M059J (cell line): ENCODE results near the gene NCAN. TPM values are rescaled to one million over a fixed set of nuclear protein-coding genes. Genes with fewer than 3 reads are reported as not detected.
A peak's percentile ranks its signal among the peaks of the same experiment; 100 is the strongest.
"Not testable (repeated sequence)": the region's sequence is repeated elsewhere in the genome, so short reads cannot be mapped to it uniquely, and the experiment has no call there.

Experiments used
- DNase-seq: peaks from one replicate; pipeline ENCODE4 v3.0.0-alpha.2; 2012; ENCODE audit warnings: low read depth
- total RNA-seq: library from RNA; depleted of rRNA; stranded (reverse); fragments of >200 nt; shearing (Covaris generic); gene quantifications from 2 replicates; pipeline ENCODE4 v1.2.3, GENCODE V29; 2014

NCAN gene
- total RNA-seq, 1 experiment from 2014 or later, result not detected

DNA sequence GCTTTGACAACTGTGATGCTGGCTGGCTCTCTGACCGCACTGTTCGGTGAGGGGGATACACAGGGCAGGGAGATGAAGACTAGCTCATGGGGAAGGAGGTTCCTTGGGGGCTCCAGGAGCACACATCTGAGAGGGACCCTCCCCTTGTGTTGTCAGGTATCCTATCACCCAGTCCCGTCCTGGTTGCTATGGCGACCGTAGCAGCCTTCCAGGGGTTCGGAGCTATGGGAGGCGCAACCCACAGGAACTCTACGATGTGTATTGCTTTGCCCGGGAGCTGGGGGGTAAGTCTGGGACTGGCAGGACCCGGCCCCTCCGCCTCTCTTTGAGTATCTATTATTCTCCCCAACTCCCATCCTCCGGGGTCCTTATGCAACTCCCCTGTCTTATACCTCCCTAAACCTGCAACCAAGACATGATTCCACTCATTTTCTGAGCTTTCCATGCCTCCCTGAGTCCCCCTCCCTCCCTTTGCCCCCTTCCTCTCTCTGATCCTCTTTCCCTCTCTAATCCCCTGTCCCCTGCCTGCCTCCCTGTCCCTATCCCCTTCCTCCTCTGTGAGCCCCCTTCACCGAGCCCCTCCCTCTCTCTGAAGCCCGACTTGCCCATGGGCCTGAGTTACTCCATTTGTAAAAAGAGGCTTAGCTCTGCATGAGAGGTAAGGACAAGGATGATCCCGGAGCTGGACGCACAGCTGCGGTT is 12.5 kb downstream of the NCAN start:
- DNase-seq, result no peak

DNA sequence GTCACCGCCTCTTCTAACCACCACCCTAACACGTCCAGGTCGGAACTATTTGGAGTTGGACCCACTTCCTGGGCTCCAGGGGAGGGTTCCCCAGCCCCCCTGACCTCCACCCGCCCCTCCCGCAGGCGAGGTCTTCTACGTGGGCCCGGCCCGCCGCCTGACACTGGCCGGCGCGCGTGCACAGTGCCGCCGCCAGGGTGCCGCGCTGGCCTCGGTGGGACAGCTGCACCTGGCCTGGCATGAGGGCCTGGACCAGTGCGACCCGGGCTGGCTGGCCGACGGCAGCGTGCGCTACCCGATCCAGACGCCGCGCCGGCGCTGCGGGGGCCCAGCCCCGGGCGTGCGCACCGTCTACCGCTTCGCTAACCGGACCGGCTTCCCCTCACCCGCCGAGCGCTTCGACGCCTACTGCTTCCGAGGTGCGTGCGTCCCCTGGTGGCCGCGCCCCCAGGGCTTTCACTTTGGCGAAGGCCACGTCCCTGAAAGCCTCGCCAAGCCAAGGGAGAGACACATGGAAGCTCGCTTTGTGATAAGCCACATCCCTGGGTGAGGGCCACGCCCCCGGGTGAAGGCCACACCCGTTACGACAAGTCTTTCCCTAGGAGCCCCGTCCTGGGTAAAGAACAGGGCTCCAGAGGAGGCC is 13.2 kb downstream of the NCAN start:
- DNase-seq, result no peak

DNA sequence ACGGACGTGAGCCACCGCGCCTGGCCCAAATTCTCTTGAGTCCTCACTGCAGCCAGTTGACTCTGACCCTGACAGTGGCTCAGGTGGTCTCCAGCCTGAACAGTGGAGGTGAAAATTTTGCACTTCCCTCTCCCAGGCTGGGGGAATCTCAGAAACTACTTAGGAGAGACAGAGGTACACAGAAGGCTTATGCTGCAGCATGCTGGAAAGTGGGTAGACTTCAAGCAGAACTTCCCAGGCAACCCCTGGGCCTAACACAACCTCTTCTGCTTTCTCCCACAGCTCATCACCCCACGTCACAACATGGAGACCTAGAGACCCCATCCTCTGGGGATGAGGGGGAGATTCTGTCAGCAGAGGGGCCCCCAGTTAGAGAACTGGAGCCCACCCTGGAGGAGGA is 14.4 kb downstream of the NCAN start:
- DNase-seq, result no peak

DNA sequence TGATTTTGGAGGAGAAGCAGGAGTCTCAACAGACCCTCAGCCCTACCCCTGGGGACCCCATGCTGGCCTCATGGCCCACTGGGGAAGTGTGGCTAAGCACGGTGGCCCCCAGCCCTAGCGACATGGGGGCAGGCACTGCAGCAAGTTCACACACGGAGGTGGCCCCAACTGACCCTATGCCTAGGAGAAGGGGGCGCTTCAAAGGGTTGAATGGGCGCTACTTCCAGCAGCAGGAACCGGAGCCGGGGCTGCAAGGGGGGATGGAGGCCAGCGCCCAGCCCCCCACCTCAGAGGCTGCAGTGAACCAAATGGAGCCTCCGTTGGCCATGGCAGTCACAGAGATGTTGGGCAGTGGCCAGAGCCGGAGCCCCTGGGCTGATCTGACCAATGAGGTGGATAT is 14.9 kb downstream of the NCAN start:
- DNase-seq, result no peak

DNA sequence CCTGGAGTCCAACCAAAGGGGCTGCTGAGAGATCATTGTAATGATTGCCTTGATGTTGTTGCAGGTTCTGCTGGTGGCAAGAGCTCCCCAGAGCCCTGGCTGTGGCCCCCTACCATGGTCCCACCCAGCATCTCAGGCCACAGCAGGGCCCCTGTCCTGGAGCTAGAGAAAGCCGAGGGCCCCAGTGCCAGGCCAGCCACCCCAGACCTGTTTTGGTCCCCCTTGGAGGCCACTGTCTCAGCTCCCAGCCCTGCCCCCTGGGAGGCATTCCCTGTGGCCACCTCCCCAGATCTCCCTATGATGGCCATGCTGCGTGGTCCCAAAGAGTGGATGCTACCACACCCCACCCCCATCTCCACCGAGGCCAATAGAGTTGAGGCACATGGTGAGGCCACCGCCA is 15.5 kb downstream of the NCAN start:
- DNase-seq, result no peak

DNA sequence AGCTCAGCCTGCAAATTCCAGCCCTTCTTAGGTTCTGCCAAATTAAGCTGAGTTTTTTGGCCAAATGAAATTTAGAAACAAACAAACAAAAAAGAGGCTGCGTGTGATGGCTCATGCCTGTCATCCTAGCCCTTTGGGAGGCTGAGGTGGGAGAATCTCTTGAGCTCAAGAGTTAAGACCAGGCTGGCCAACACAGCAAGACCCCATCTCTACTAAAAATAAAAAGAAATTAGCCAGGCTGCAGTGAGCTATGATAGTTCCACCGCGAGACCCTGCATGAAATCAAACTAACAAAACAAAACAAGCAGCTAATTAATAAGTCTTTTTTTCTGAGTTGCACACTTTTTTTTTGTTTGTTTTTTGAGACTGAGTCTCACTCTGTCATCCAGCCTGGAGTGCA is 17.9 kb downstream of the NCAN start:
- no peak for DNase-seq

DNA sequence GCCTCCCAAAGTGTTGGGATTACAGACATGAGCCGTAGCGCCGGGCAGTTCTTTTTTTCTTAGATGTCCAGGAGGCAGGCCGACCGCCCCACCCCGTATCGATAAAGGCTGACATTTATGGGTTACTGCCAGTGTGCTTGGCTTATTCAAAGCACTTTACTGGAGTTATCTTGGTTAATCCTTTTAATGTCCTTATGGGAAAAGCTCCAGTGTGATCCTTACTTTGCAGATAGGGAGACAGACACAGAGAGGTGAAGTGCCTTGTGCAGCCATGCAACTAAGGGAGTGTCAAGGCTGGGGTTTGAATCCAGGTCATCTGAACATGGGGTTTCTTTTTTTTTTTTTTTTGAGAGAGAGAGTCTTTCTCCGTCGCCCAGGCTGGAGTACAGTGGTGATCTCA is 19.2 kb downstream of the NCAN start:
- DNase-seq, result no peak

DNA sequence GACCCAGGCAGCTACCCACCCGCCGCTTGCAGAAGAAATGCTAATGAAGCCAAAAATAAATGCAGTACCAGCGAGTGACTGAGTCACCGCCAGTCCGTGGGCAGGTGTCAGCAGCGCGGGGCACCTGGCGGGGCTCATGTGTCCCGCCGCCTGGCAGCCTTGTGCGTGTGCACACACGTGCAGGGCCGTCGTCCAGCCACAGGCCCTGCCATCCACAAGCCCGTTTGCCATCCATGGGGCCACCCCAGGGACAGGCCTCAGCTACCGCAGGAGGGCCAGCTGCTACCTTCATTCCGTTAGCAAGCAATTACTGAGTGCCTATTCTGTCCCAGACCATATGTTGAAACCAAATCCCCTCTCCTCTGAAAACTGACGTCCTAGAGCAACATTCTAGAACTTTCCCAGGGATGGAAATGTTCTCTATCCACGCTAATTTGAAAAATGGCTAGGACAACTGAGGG is 20.5 kb downstream of the NCAN start:
- DNase-seq, result no peak

DNA sequence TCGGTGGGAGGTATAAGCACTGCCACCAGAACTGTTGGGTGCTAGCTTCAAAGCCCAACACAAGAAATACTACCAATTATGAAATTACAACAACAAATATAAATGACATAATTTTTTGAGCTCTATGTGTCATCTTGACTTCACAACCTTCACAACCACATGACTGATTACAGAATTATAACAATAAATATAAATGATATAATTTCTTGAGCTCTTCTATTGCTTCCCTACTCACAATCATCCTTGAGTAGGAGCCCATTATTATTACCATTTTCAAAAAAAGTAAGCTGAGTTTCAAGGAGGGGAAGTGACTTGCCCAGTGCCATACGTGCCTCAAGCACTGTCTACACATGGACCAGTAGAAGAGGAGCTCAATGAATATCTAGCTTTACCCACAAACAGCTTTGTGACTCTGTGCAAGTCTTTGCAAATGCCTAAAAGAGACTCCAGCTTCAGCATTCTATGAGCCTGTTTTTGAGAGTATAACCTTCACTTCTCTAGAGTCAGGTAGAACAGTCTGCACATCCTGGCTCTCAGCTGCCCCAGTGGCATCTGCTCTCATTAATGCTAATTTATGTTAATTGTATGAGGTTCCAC is 22.6 kb downstream of the NCAN start:
- DNase-seq, result no peak

DNA sequence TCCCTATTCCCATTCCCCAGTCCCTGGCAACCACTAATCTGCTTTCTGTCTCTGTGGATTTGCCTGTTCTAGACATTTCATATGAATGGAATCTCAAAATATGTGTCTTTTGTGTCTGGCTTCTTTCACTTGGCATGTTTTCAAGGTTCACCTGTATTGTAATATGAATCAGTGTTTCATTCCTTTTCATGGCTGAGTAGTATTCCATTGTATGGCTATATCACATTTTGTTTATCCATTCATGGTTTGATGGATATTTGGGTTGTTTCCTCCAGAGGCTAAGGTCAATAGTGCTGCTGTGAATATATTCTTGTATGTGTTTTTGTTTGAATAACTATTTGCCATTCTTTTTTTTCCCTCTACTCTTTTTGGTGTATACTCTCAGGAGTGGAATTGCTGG is 24.4 kb downstream of the NCAN start:
- DNase-seq, result no peak

DNA sequence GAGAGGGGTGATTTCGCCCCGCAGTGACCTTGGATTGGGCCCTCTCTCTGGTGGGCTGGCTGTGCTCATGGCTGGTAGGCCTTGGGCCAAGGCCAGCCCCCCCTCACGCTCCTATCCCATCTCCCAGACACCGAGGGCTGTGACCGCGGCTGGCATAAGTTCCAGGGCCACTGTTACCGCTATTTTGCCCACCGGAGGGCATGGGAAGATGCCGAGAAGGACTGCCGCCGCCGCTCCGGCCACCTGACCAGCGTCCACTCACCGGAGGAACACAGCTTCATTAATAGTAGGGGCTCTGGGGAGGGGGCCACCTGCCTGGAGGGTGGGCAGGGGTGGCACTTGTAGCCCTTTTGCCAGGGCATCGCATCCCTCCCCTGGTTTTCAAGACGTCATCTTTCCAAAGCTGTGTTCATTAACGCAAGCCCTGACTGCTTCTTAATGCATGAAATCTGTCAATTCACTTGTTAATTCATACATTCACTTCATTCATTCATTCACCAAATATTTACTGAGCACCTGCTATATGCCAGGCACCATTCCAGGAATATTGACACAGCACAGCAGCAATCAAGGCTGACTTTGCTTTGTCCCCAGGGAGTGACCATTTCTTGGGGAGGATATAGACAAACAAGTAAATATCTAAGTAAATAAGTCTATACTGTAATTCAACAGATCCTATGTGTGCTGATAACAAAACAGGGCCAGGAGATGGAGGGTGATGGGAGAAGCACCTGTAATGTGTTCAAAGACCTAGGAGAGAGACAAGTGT is 26.6 kb downstream of the NCAN start:
- DNase-seq, result no peak

DNA sequence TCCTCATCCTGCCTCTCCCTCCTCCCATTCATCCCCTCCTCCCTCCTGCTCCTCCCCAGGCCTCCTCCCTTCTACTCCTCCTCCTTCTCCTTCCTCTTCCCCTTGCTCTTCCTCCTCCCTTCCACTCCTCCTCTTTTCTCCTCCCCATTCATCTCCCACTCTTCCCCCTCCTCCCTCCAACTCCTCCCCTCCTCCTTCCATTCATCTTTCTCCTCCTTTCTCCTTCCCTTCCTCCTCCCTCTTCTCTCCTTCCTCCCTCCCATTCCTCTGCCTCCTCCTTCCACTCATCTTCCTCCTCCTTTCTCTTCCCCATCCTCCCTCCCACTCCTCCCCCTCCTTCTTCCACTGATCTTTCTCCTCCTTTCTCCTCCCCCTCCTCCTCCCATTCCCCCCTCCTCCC is 27.9 kb downstream of the NCAN start:
- no peak for DNase-seq

DNA sequence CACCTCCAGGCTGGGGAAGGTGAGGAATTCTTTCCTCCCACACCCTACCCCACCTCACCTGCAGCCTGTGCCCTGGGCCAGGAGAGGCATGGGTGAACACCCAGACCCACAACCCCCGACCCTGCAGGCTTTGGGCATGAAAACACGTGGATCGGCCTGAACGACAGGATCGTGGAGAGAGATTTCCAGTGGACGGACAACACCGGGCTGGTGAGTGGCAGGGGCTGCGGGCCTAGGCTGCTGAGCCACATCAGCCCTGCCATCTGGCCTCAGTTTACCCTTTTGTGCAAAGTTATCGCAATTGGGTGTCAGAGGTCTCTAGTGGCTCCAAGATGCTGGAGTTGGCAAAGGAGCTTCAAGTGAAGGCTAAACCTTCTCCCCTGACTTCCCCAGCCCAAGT is 28.7 kb downstream of the NCAN start:
- DNase-seq, result no peak

DNA sequence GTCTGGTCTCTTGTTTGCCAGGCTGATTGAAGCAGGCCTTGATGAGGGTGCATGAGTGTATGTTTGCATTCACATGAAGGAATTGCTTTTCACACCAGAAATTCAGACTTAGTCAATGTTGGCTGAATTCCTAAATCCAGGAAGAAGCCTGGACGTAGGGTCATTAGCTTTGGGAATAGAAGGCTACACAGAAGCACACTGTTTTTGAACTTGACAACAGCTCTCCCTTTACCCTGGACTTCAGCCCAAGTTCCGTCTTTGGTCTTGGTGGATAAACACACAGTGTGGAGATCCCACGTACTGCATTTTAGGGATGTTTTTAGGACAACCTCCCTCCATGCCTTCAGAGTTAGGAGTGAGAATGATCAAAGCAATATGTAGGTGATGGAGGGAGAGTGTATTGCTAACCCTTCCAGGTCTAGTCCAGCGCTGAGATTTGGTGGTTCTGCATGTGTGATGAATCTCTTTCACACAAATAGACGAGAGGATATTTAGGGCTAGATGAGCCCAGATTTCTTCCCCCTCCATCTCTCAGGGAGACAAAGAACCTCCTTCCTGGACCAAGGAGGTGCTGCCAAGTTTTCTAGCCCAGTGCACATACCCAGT is 38.5 kb downstream of the NCAN start:
- DNase-seq, result no peak

DNA sequence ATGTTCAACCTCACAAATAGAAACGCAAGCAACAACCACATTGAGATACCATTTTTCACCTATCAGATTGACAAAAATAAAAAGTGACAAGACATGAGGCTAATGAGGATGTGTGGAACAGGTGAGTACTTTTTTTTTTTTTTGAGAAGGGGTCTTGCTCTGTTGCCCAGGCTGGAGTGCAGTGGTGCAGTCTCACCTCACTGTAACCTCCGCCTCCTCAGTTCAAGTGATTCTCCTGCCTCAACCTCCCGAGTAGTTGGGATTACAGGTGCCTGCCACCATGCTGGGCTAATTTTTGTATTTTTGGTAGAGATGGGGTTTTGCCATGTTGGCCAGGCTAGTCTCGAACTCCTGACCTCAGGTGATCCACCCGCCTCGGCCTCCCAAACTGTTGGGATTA is 41.7 kb downstream of the NCAN start:
- DNase-seq, result not testable (repeated sequence)

DNA sequence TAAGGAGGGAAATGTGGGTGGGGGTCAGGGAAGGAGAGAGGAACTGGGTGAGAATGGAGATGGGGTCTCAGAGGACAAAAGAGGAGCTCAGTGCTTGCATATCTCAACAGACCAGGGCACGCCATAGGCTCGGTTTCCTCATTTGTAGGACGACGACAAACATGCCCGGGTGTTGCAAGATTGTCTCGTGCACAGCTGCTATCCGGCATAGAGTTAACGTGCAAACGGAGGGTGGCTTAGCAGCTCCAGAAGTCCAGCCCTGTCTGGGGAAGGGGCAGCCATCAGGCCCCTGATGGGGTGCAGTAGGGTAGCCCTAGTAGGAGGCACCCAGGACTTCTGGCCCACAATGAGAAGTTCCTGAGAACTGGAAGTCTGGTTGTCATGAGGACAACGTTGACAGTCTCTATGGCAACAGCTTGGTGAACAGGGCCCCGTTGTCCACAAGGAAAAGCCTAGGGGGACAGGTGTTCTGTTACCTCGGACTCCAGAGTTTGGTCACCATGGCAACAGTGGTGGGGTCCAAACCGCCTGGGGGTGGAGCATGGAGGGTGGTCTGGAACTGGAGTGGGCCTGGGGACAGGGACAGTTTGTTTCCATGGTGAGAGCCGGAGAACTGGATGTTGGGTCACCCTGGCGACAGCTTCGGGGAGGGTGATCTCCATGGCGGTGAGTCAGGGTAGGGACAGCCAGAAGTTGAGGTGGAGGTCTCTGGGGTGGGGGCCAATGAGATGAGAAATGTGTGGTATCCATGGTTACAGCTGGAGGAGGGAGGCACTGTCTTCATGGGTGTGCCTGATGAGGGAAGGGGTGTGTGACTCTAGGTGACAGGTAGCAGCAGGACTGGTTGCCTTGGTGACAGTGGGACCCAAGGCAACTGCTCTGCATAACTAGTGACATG is 44.6 kb downstream of the NCAN start:
- DNase-seq, result peak; percentile 51

DNA sequence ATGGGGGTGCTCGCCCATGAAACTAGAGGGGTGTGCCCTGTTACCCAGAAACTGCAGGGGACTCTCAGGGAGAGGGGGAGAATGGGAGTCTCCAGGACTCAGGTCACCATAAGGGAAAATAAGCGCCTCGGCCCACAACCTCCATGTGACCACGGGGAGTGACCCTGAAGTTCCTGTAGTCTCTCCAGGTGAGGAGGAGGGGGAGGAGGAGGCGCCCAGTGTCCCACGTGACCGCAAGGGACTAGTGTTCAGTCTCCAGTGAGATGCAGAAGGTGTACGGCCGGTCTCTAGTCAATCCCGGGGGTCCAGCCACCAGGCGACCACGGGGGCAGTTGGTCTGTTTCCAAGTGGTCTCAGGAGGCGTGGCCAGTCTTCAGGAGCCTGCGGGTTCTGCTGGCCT is 45.4 kb downstream of the NCAN start:
- no peak for DNase-seq

DNA sequence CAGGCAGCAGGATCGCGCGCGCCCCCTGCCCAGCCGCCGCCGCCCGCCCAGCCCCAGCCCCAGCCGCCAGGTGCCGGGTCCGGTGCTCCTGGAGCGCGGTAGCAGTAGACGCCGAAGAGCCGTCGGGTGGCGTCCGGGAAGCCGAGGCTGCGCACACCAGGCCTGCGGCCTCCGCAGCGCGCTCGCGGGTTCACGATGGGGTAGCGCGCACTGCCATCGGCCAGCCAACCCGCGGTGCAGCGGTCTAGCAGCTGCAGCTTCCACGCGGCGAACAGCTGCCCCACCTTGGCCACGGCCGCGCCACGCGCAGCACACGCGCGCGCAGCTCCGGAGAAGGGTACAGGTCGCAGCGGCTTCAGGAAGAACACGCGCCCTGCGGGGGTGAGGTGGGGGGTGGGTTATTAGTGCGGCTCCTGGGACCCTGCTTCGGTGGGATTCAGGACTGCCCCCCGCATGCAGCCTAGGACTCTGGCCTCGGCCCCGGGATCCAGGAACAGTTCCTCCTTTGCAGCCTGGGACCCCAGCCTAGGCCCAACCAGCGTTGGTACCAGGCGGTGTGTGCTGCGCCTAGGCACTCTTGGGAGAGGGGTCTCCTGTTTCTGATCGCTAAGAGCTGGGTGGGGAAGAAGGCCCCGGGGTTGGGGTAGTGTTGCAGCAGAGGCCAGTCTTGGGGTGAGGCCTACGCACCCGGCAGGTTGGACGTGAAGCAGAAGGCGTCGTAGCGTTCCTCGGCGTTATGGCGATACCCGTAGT is 46.3 kb downstream of the NCAN start:
- no peak for DNase-seq

DNA sequence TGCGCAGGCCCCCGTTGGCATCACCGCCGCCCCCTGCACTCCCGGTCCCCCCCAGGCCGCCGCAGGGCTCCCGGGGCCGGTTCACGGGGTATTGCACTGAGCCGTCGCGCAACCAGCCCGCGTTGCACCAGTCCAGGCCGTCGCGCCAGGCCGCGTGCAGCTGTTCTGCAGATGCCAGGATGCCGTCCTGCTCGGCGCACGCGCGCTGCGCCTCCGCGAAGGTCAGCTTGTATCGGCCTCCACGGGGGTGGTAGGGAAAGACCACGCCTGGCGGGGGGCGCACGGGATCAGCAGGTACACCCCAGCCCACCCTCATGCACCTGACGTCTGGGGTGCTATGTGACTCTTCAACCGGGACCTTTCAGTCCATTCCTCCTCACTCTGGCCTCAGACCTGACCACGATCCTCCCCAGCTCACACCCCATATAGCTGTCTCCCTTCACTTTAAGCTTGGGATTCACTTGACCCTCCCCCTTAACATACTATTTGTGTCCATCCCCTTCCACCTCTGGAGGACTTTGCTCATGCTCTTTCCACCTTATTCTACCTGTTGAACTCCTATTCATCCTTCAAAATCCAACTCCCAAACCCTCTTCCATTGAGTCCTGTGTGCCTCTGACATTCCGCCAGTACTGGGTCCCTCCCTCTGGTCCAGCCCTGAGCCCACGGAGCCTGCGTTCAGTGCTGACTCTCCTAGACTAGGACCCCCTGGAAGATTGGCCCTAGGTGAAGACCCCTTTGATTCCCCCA is 47.0 kb downstream of the NCAN start:
- DNase-seq, result no peak

DNA sequence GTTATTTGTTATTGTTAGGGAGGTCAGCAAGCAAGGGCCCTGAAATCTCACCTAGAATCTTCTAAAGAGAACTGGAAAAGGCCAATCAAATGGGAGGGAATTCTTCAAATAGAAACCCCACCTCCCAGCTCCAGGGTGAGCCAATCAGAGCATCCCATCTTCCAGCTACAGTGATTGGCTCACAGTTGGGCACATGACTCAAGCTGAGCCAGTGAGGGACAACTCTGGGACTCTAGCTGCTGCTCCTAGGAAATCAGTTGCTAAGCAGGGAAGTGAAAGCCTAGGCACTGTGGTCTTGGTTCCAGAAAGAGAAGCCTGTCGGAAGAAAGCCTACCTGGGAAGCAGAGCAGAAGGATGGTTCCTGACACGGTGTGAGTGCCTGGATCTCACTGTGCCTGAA is 48.0 kb downstream of the NCAN start:
- DNase-seq, result peak; percentile 52
